NCI-H2029 treated with DMSO at 0.1 percent for 48 hours (cell line): Measurements from ENCODE around the gene SPIRE1.
"Not testable (repeated sequence)": the region's sequence is repeated elsewhere in the genome, so short reads cannot be mapped to it uniquely, and the experiment has no call there.

ENCODE experiments used
- DNase-seq: peaks from one replicate; lab custom pipeline; 2025; lab: John Stamatoyannopoulos, UW

The SPIRE1 gene

GRCh38 chr18:12485479-12486105 is 172.3 kb downstream of the SPIRE1 start:
- DNase-seq = no peak

- not testable (repeated sequence) for DNase-seq
Observed at GRCh38 chr18:12481915-12482314, 176.0 kb downstream of the SPIRE1 start.

- no peak for DNase-seq
Observed at GRCh38 chr18:12479982-12480381, 177.9 kb downstream of the SPIRE1 start.

- DNase-seq = no peak
Observed at GRCh38 chr18:12479536-12479935, 178.4 kb downstream of the SPIRE1 start.

GRCh38 chr18:12478269-12479047 is 179.4 kb downstream of the SPIRE1 start:
- DNase-seq = no peak

- no peak for DNase-seq
Observed at GRCh38 chr18:12477606-12478005, 180.3 kb downstream of the SPIRE1 start.

- DNase-seq = no peak
Observed at GRCh38 chr18:12476955-12477354, 181.0 kb downstream of the SPIRE1 start.

GRCh38 chr18:12474876-12475275 is 183.0 kb downstream of the SPIRE1 start:
- no peak for DNase-seq

GRCh38 chr18:12474146-12474545 is 183.8 kb downstream of the SPIRE1 start:
- DNase-seq = no peak

- no peak for DNase-seq
Observed at GRCh38 chr18:12470382-12471075, 187.4 kb downstream of the SPIRE1 start.

GRCh38 chr18:12468445-12468844 is 189.5 kb downstream of the SPIRE1 start:
- no peak for DNase-seq

- no peak for DNase-seq
Observed at GRCh38 chr18:12464731-12465130, 193.2 kb downstream of the SPIRE1 start.

GRCh38 chr18:12463191-12463590 is 194.7 kb downstream of the SPIRE1 start:
- DNase-seq = no peak

- DNase-seq = no peak
Observed at GRCh38 chr18:12462242-12462641, 195.7 kb downstream of the SPIRE1 start.

GRCh38 chr18:12461326-12461725 is 196.6 kb downstream of the SPIRE1 start:
- no peak for DNase-seq

GRCh38 chr18:12460874-12461273 is 197.0 kb downstream of the SPIRE1 start:
- DNase-seq = no peak

- DNase-seq = no peak
Observed at GRCh38 chr18:12458771-12459170, 199.1 kb downstream of the SPIRE1 start.

GRCh38 chr18:12456441-12456840 is 201.5 kb downstream of the SPIRE1 start:
- no peak for DNase-seq

- no peak for DNase-seq
Observed at GRCh38 chr18:12455496-12455895, 202.4 kb downstream of the SPIRE1 start.

- DNase-seq = no peak
Observed at GRCh38 chr18:12452784-12453183, 205.1 kb downstream of the SPIRE1 start.

- no peak for DNase-seq
Observed at GRCh38 chr18:12451428-12451827, 206.5 kb downstream of the SPIRE1 start.

- no peak for DNase-seq
Observed at GRCh38 chr18:12449051-12449785, 208.7 kb downstream of the SPIRE1 start.
